ENCODE data around the gene GABRB3.

Gene GABRB3

GRCh38 chr15:26525096-26525495 lies 247.8 kb downstream of the GABRB3 start:
- DNase-seq, result no peak

DNA sequence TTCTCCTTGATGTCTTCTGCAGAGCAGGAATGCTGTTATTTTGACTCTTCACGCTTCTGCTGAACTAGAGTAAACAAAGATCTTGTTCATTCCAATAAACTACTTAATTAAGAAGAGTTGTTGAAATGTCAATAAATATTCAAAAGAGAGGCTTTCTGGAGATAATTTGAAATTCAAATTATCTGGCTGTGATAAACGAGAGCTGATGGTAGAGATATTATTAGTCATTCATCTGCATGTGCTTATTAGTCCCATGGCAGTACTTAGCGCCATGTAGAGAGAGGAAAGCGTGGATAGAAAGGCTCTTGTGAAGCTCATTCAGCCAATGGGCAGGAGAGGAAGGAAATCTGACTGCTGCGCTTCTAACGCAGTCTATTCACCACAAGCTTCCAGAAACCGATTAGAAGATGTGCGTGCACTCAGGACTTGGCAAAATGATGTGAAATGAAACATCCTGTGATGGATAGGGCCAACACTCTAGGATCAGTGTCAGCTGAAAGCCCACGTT lies 251.1 kb downstream of the GABRB3 start:
- DNase-seq, result no peak

GRCh38 chr15:26521130-26521529 lies 251.7 kb downstream of the GABRB3 start:
- DNase-seq, result no peak

GRCh38 chr15:26518885-26519284 lies 254.0 kb downstream of the GABRB3 start:
- no peak for DNase-seq

DNA sequence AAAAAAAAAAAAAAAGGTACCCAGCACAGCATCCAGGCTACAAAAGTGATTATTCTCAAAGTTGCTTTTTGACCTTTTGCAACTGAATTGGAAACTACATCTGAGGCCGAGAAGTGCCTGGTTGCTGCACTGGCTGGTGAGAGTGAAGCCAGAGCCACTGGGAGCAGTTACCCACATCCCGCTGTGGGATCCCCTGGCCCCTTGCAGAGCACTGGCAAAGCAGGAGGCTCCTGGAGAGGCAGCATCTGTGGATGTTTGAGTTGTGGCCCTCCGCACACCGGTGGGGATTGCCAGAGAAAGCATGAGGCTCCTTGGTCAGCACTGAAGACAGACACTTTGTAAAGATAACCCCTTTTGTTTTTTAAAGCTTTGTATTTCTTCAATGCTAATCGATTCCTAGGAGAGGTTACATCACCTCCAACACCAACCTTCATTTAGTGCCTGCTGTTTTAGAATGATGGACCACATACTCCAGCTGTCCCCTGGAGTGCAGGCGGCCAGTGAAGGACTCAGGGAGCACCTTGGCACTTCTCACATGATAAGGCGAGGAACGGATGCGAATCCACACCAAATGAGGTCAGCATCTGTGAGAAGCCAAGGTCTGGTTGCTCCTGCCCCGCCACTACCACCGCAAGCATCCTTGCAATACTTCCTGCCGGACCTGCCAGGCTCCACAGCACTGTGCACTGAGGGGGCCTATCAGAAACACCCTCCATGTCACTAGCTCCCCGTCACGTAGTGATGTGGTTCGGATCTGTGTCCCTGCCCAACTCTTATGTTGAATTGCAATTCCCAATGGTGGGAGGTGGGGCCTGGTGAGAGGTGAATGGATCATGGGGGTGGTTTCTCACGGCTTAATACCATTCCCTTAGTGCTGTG lies 256.5 kb downstream of the GABRB3 start:
- DNase-seq, result no peak

- no peak for DNase-seq
Observed at GRCh38 chr15:26504009-26504408, 268.9 kb downstream of the GABRB3 start.

Data from activated CD8-positive, alpha-beta memory T cell treated with anti-CD3 and anti-CD28 coated beads, Interleukin-2, amount 50 U/mL, for 48 hours (primary cell).